Right lobe of liver (tissue), 6 donors: ENCODE results near the gene OPRL1. TPM values are rescaled to one million over a fixed set of nuclear protein-coding genes. Genes with fewer than 3 reads are reported as not detected.

Experiments
- ATAC-seq, 4 donors: fragments of 200-7000 bp; cut with Tn5 transposase; one replicate each; pipeline ENCODE4 v1.9.1; 2020; ENCODE audit warnings: mild to moderate bottlenecking in 4 of 4, moderate library complexity in 4 of 4
- DNase-seq, 3 donors: peaks; one replicate each; pipeline ENCODE4 v3.0.0-alpha.2; 2020
- H3K27ac ChIP-seq, 3 donors: fragments of 200-600 bp; one replicate each; pipeline ENCODE4 v1.8.0; 2022
- H3K27me3 ChIP-seq, 2 donors: fragments of 200-600 bp; one replicate each; pipeline ENCODE4 v1.8.0; 2022
- H3K36me3 ChIP-seq, 4 donors: fragments of 200-600 bp; sonication (generic) in 1 of 4; one replicate each; pipeline versions ENCODE4 v1.5.1 to v1.8.0; 2017 to 2022; ENCODE audit warnings: control low read depth in 1 of 4
- H3K4me1 ChIP-seq, 4 donors: fragments of 200-600 bp; sonication (generic) in 1 of 4; one replicate each; pipeline versions ENCODE4 v1.5.1 to v1.8.0; 2017 to 2022; ENCODE audit warnings: control low read depth in 1 of 4
- H3K4me3 ChIP-seq, 3 donors: fragments of 200-600 bp; one replicate each; pipeline ENCODE4 v1.8.0; 2022
- H3K9me3 ChIP-seq, 4 donors: fragments of 200-600 bp; sonication (generic) in 1 of 4; one replicate each; pipeline versions ENCODE4 v1.5.1 to v1.8.0; 2017 to 2022; ENCODE audit warnings: control low read depth in 1 of 4
- CTCF ChIP-seq, 4 donors: fragments of 200-600 bp in 3 of 4; fragments of 450-650 bp in 1 of 4; IDR thresholded peaks; one replicate each; pipeline versions ENCODE4 v1.5.1 to v1.8.0; 2016 to 2022; ENCODE audit warnings: antibody characterized with exemption in 4 of 4, mild to moderate bottlenecking in 2 of 4
- POLR2A ChIP-seq: fragments of 450-650 bp; IDR thresholded peaks from one replicate; pipeline ENCODE4 v1.6.1; 2017; ENCODE audit warnings: antibody characterized with exemption, mild to moderate bottlenecking
- WGBS: methylation state at CpG from one replicate; pipeline ENCODE4 v1.1.6; 2018; ENCODE audit warnings: low coverage, low lambda C conversion rate; ENCODE audit not compliant: insufficient coverage; ENCODE audit errors: missing lambda C conversion rate; 5-methylcytosine and 5-hydroxymethylcytosine counted together
- intact Hi-C, 2 donors: fragments of 100-400 bp; cut with DNase I; formaldehyde crosslinking; loops; one replicate each; pipeline versions ENCODE4 v1.11.2 to v1.14.1; 2022
- total RNA-seq, 6 experiments: library from RNA; depleted of rRNA in 2 of 6; stranded (reverse); fragments of >200 nt in 2 of 6; fragmentation: NEBNext Ultra II Directional in 3 of 6; extraction: Animal tissue kit (Norgen Biotek cat#: 25700) in 3 of 6; gene quantifications; one replicate each; pipeline versions ENCODE4 v1.1.0 to v1.2.4, GENCODE V29; 2016 to 2023
- donor health status: DM: no; HTN: yes; CAD: no.
- donor health status: DM: no; HTN: no; CAD: no.
- donor health status: DM: no; HTN: no; CAD: no.
- donor health status: DM: no; HTN: yes; CAD: no.
- donor health status: DM: no; HTN: yes; CAD: no.

The OPRL1 gene
- total RNA-seq, 6 experiments from 2014 or later, result 0.13 to 0.32 (median 0.25) TPM; not detected in 1

GRCh38 chr20:64096535-64096934 lies 16.7 kb downstream of the OPRL1 start:
- intact Hi-C loops, result no loop called here
- no peaks in the 10 kb centered on the region for H3K9me3 ChIP-seq
- TF ChIP-seq CTCF (IDR thresholded peaks at IDR 0.05) (no peak), POLR2A (no peak)
- ATAC-seq (no peak), DNase-seq (no peak)
- no peaks in the 10 kb centered on the region for H3K36me3 ChIP-seq
- H3K4me1 ChIP-seq, result no peaks in the 10 kb centered on the region
- WGBS, result 52% methylated on average over 6 of the region's 6 CpGs
- peaks cover 0 to 5% of the 10 kb centered on the region in 2 donors for H3K27me3 ChIP-seq
- H3K4me3 ChIP-seq, result no peak overlapping the region
- H3K27ac ChIP-seq, result no peak overlapping the region

- no peak overlapping the region for H3K4me3 ChIP-seq
- ATAC-seq (no peak), DNase-seq (no peak)
- H3K27me3 ChIP-seq, result peaks cover 0 to 9% of the 10 kb centered on the region in 2 donors
- no peaks in the 10 kb centered on the region for H3K36me3 ChIP-seq
- H3K27ac ChIP-seq, result no peak overlapping the region
- TF ChIP-seq POLR2A (no peak), CTCF (IDR thresholded peaks at IDR 0.05) (no peak)
- intact Hi-C loops, result no loop called here
- WGBS, result 86% methylated on average over 7 of the region's 28 CpGs
- peaks cover 0 to 5% (median 0%) of the 10 kb centered on the region in 4 donors for H3K4me1 ChIP-seq
- no peaks in the 10 kb centered on the region for H3K9me3 ChIP-seq
Measured at GRCh38 chr20:64098471-64099013, 18.7 kb downstream of the OPRL1 start.

GRCh38 chr20:64099086-64099786 lies 19.4 kb downstream of the OPRL1 start:
- intact Hi-C loops, result no loop called here
- TF ChIP-seq CTCF (IDR thresholded peaks at IDR 0.05) (no peak), POLR2A (no peak)
- DNase-seq, result no peak
- H3K4me3 ChIP-seq, result no peak overlapping the region
- H3K27ac ChIP-seq, result no peak overlapping the region
- H3K9me3 ChIP-seq, result no peaks in the 10 kb centered on the region
- ATAC-seq, result no peak
- H3K27me3 ChIP-seq, result peaks cover 0 to 9% of the 10 kb centered on the region in 2 donors
- 96% methylated on average over 4 of the region's 21 CpGs for WGBS
- H3K36me3 ChIP-seq, result no peaks in the 10 kb centered on the region
- H3K4me1 ChIP-seq, result peaks cover 0 to 5% (median 0%) of the 10 kb centered on the region in 4 donors

GRCh38 chr20:64099880-64100565 lies 20.1 kb downstream of the OPRL1 start:
- H3K4me3 ChIP-seq, result no peak overlapping the region
- peaks cover 0 to 5% (median 0%) of the 10 kb centered on the region in 4 donors for H3K4me1 ChIP-seq
- ATAC-seq (no peak), DNase-seq (no peak)
- 20% methylated on average over 1 of the region's 14 CpGs for WGBS
- H3K27me3 ChIP-seq, result peaks cover 0 to 9% of the 10 kb centered on the region in 2 donors
- no peak overlapping the region for H3K27ac ChIP-seq
- TF ChIP-seq CTCF (IDR thresholded peaks at IDR 0.05) (no peak), POLR2A (no peak)
- H3K9me3 ChIP-seq, result no peaks in the 10 kb centered on the region
- no peaks in the 10 kb centered on the region for H3K36me3 ChIP-seq
- intact Hi-C loops, result no loop called here
